ENCODE data around the gene CCDC13. TPM values are rescaled to one million over a fixed set of nuclear protein-coding genes. Genes with fewer than 3 reads are reported as not detected.

The CCDC13 gene
- total and polyA plus RNA-seq, 12 donors, result 0.16 to 1.2 (median 0.55) TPM; not detected in 2

DNA sequence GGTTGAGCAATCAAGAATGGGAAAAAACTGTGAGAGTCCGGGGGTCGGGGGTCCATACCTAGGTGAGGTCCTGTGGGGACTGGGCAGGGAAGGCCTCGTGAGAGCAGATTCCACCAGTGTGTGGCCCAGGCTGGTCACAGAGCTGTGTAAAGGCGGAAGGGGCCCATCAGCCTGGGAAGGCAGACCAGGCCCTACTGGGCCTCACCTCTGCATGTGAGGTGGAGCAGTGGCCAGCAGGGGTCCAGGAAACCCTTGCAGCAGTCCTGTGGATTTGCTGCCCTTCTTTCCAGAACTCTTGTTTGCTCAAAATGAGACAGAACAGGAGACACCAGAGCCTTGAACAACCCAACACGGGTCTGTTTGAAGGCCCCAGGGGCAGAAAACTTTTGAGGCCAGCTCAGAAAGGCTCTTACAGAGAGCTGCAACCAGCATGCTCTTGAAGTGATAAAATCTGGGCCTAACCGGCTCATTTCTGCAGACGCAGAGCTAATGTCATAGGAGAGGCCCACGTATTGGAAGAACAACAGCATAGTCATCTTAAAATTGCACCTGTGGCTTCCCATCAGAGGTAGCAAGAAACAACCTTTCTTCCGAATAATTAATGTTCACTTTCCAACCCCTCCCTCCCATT, 40.1 kb downstream of the CCDC13 start:
- Histone ChIP-seq H3K27ac (peak overlapping the region in 4 of 10 donors; percentile 10 to 83 (median 51)), H3K9me3 (peaks cover 0 to 5% (median 0%) of the 10 kb centered on the region in 11 donors), H3K4me1 (peaks cover 0 to 41% (median 17%) of the 10 kb centered on the region in 9 donors), H3K36me3 (no peaks in the 10 kb centered on the region), H3K4me3 (no peak overlapping the region), H3K27me3 (no peaks in the 10 kb centered on the region)
- intact Hi-C loops (cut with DNase I), result no loop called here
- ATAC-seq (no peak), DNase-seq (no peak)
- 87 to 90% methylated on average over 9 of the region's 9 CpGs for WGBS, 2 donors
- TF ChIP-seq, protein P1, sequence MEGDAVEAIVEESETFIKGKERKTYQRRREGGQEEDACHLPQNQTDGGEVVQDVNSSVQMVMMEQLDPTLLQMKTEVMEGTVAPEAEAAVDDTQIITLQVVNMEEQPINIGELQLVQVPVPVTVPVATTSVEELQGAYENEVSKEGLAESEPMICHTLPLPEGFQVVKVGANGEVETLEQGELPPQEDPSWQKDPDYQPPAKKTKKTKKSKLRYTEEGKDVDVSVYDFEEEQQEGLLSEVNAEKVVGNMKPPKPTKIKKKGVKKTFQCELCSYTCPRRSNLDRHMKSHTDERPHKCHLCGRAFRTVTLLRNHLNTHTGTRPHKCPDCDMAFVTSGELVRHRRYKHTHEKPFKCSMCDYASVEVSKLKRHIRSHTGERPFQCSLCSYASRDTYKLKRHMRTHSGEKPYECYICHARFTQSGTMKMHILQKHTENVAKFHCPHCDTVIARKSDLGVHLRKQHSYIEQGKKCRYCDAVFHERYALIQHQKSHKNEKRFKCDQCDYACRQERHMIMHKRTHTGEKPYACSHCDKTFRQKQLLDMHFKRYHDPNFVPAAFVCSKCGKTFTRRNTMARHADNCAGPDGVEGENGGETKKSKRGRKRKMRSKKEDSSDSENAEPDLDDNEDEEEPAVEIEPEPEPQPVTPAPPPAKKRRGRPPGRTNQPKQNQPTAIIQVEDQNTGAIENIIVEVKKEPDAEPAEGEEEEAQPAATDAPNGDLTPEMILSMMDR (IDR thresholded peaks at IDR 0.05), result no peak

DNA sequence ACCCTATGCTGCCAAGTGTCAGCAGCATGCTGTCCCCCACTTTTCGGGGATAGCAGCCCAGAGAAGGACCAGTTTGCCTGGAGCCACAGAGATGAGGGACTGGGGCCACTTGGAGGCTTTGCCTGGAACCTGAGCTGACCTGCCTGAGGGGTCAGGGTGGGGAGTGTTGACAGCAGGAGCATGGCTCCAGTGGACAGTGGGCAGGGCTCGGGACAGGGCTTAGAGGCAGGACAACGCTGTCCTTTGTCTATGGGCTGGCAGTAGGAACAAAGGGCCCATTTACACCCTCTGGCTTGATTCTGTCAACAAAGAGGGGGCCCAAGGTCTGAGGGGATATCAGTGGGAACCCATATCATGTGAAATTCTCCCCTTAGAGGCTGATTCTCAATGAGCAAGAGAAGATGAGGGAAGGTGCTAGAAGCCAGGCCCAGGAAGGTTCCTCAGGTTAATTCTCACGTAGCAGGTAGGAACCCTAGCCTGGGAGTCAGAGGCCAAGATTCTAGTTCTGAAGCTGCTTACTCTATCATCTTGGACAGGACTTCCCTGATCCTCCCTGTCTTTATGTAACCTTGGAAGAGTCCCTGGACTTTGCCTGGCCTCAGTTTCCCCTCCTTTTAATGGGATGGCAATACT, 40.7 kb downstream of the CCDC13 start:
- peak overlapping the region in 7 of 10 donors; percentile 10 to 83 (median 53) for H3K27ac ChIP-seq
- intact Hi-C loops (cut with DNase I), result no loop called here
- H3K9me3 ChIP-seq, result peaks cover 0 to 5% (median 0%) of the 10 kb centered on the region in 11 donors

DNA sequence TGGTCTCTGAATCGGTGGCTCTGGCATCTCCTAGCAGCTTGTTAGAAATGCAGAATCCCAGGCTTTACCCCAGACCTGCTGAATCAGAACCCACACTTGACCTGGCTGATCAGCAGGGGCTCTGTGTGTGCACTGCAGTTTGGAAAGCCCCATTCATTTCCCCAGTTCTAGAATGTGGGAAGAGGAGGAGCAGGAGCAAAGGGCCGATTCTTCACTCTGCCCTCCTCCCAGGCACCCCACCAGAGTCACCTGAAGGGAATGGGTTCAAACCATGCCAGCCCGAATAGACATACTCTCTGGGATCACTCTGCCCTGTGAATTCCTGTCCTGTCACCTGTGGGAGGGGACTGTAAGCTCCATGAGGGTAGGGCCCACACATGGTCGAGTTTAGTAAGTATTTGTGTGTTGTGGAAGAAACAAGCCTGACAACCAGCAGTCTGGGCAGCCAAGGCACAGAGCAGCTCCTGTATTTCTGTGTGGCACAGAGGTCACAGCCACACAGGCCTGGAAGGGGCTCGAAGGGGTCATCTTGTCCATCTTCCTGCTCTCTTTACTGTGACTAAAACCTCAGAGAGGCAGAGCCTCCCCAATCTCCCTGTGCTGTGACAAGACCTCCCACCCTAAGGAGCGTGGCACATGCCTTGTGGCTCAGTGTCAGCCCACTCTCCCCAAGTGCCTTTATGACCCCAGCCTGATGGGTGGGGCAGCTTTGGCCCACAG, 41.4 kb downstream of the CCDC13 start:
- H3K27ac ChIP-seq, result peak overlapping the region in 7 of 10 donors; percentile 15 to 83 (median 77)
- TF ChIP-seq, protein P1 (IDR thresholded peaks at IDR 0.05), result no peak
- ATAC-seq (no peak), DNase-seq (no peak)
- peaks cover 0 to 5% (median 0%) of the 10 kb centered on the region in 11 donors for H3K9me3 ChIP-seq
- 80 to 84% methylated on average over 6 of the region's 6 CpGs for WGBS, 2 donors
- H3K4me1 ChIP-seq, result peaks cover 0 to 49% (median 21%) of the 10 kb centered on the region in 9 donors
- H3K4me3 ChIP-seq, result no peak overlapping the region
- intact Hi-C loops (cut with DNase I), result no loop called here
- no peaks in the 10 kb centered on the region for H3K27me3 ChIP-seq
- H3K36me3 ChIP-seq, result no peaks in the 10 kb centered on the region

More for the DNA sequence above, 40.7 kb downstream of the CCDC13 start:
- ATAC-seq (no peak), DNase-seq (no peak)
- 65 to 68% methylated on average over 4 of the region's 4 CpGs for WGBS, 2 donors
- Histone ChIP-seq H3K4me3 (no peak overlapping the region), H3K4me1 (peaks cover 0 to 47% (median 21%) of the 10 kb centered on the region in 9 donors), H3K27me3 (no peaks in the 10 kb centered on the region), H3K36me3 (no peaks in the 10 kb centered on the region)
- TF ChIP-seq, protein P1 (IDR thresholded peaks at IDR 0.05), result no peak

DNA sequence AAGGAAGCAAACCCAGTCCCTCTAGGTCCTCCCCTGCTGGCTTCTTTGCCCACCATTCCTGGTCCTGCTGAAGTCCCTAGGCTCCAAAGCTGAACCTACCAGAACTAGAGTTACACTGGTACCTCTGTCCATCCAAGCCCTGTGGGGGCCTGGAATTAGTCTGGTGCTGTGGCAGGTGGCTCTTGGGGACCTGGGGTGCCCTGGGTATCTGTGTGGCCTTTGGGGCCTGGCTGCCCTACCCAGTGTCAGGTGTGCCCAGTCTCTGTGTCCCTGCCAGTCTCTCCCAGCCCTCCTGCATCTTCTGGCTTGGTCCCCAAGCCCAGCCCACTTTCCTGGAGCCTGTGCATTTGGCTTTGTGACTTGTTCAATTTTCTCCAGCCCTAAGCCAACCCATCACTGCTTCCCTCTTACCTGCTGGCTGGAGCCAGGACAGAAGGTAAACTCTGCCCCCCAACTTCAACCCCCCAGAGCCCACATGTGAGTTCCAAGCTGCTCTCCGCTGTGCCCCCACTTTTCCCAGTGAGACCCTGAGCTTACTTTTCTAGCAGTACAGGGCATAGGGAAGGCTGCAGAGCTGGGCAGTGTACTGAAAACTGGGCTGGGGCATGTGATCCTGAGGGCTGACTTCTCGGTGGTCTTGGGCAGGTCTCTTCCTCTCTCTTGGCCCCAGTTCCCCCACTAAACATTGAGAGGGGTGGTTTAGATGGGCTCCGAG, 42.2 kb downstream of the CCDC13 start:
- Histone ChIP-seq H3K27ac (peak overlapping the region; percentile 56 to 83 (median 76)), H3K27me3 (no peaks in the 10 kb centered on the region), H3K4me1 (peaks cover 0 to 41% (median 20%) of the 10 kb centered on the region in 9 donors), H3K36me3 (no peaks in the 10 kb centered on the region), H3K4me3 (no peak overlapping the region), H3K9me3 (peaks cover 0 to 5% (median 0%) of the 10 kb centered on the region in 11 donors)
- intact Hi-C loops (cut with DNase I), result no loop called here
- TF ChIP-seq, protein P1 (IDR thresholded peaks at IDR 0.05), result no peak
- DNase-seq (no peak), ATAC-seq (peak in 1 of 8 donors; percentile 9)
- WGBS, 2 donors, result 86 to 91% methylated on average over 3 of the region's 3 CpGs

Data from heart right ventricle (tissue), 16 donors.